Spleen (tissue), 11 donors: ENCODE results near the gene CCL2. TPM values are rescaled to one million over a fixed set of nuclear protein-coding genes. Genes with fewer than 3 reads are reported as not detected.

Source experiments
- DNase-seq: peaks from one replicate; pipeline ENCODE4 v3.0.0-alpha.2; 2020
- H3K27ac ChIP-seq, 8 donors: fragments of 200-600 bp; sonication (generic) in 7 of 8; 1 replicate in 4 of 8; 2 replicates in 4 of 8; pipeline versions ENCODE4 v1.5.0 to v1.8.0; 2016 to 2021; ENCODE audit warnings: inconsistent platforms in 4 of 8, mild to moderate bottlenecking in 4 of 8, moderate library complexity in 1 of 8
- H3K27me3 ChIP-seq, 7 donors: fragments of 200-600 bp; sonication (generic) in 6 of 7; replicated peaks in 1 of 7; 1 replicate in 4 of 7; 2 replicates in 3 of 7; pipeline versions ENCODE4 v1.5.0 to v1.8.0; 2016 to 2021; ENCODE audit warnings: inconsistent platforms in 3 of 7, mild to moderate bottlenecking in 1 of 7
- H3K36me3 ChIP-seq, 6 donors: fragments of 200-600 bp; sonication (generic) in 5 of 6; 1 replicate in 4 of 6; 2 replicates in 2 of 6; pipeline versions ENCODE4 v1.5.0 to v1.8.0; 2016 to 2021; ENCODE audit warnings: inconsistent platforms in 2 of 6
- H3K4me1 ChIP-seq, 6 donors: fragments of 200-600 bp; sonication (generic) in 5 of 6; 1 replicate in 3 of 6; 2 replicates in 3 of 6; pipeline versions ENCODE4 v1.5.0 to v1.8.0; 2016 to 2021; ENCODE audit warnings: inconsistent platforms in 3 of 6
- H3K4me3 ChIP-seq, 8 donors: fragments of 200-600 bp; sonication (generic) in 7 of 8; 1 replicate in 4 of 8; 2 replicates in 4 of 8; pipeline versions ENCODE4 v1.5.0 to v1.8.0; 2016 to 2021; ENCODE audit warnings: inconsistent platforms in 4 of 8, mild to moderate bottlenecking in 4 of 8, moderate library complexity in 2 of 8
- H3K9me3 ChIP-seq, 8 donors: fragments of 200-600 bp; sonication (generic) in 7 of 8; 1 replicate in 4 of 8; 2 replicates in 4 of 8; pipeline versions ENCODE4 v1.5.0 to v1.8.0; 2016 to 2021; ENCODE audit warnings: inconsistent platforms in 4 of 8
- CTCF ChIP-seq, 11 experiments: fragments of 200-600 bp in 7 of 11; fragments of 450-650 bp in 4 of 11; sonication (generic) in 4 of 11; IDR thresholded peaks in 8 of 11; conservative IDR thresholded peaks in 3 of 11; 1 replicate in 7 of 11; 2 replicates in 4 of 11; pipeline versions ENCODE4 v1.4.0 to v1.8.0; 2016 to 2021; ENCODE audit warnings: antibody characterized with exemption in 11 of 11, inconsistent platforms in 4 of 11, mild to moderate bottlenecking in 1 of 11
- POLR2A ChIP-seq, 3 donors: fragments of 450-650 bp; IDR thresholded peaks; one replicate each; pipeline ENCODE4 v1.5.1; 2017; ENCODE audit warnings: antibody characterized with exemption in 3 of 3, mild to moderate bottlenecking in 1 of 3
- POLR2AphosphoS5 ChIP-seq, 3 donors: sonication (generic); formaldehyde crosslinking; IDR thresholded peaks; one replicate each; pipeline ENCODE4 v1.5.1; 2017; ENCODE audit warnings: antibody characterized with exemption in 3 of 3
- WGBS, 5 donors: extraction: QIAGEN DNeasy Blood & Tissue Kit in 3 of 5; methylation state at CpG; one replicate each; pipeline versions ENCODE4 v1.1.5 to v1.1.7; 2013 to 2018; 5-methylcytosine and 5-hydroxymethylcytosine counted together
- intact Hi-C: fragments of 100-400 bp; cut with DNase I; formaldehyde crosslinking; loops from one replicate; pipeline ENCODE4 v1.15.0; 2023; ENCODE audit warnings: low total_unique reads
- polyA plus RNA-seq, 3 donors: library from polyadenylated mRNA; stranded (reverse); fragments of 200-250 nt; gene quantifications; one replicate each; pipeline ENCODE4 v1.2.1, GENCODE V29; 2013
- total RNA-seq, 7 donors: library from RNA; depleted of rRNA in 3 of 7; stranded (reverse); fragments of >200 nt in 3 of 7; fragmentation: NEBNext Ultra II Directional in 4 of 7; extraction: Animal tissue kit (Norgen Biotek cat#: 25700) in 4 of 7; gene quantifications; one replicate each; pipeline versions ENCODE4 v1.1.0 to v1.2.1, GENCODE V29; 2016 to 2021
- donor health status: healthy with polysubstance abuse.
- donor health status: DM: no; HTN: no; CAD: no; lungs with moderate emphysema.
- donor health status: DM: no; HTN: no; CAD: no.
- donor health status: Bipolar disorder and iron deficiency.
- donor health status: healthy.
- donor health status: DM: no; HTN: no; CAD: no.
- donor health status: DM: yes; HTN: yes; CAD: no.

CCL2 gene
- total and polyA plus RNA-seq, 10 donors, result 4.6 to 70.7 (median 13.7) TPM

- no peak for TF ChIP-seq POLR2A (IDR thresholded peaks at IDR 0.05)
- TF ChIP-seq POLR2AphosphoS5 (IDR thresholded peaks at IDR 0.05), result no peak
- no peak for TF ChIP-seq CTCF (IDR thresholded peaks at IDR 0.05 in 8 of 11, conservative IDR thresholded peaks at IDR 0.05 in 3 of 11)
- 28 to 50% (median 38%) methylated on average over 5 of the region's 5 CpGs for WGBS, 5 donors
- peaks cover 18 to 61% (median 42%) of the 10 kb centered on the region in 6 donors for H3K4me1 ChIP-seq
Observed at GRCh38 chr17:34255381-34255732, 272 bp downstream of the CCL2 start.

GRCh38 chr17:34255841-34256240 is 756 bp downstream of the CCL2 start:
- no peaks in the 10 kb centered on the region for H3K9me3 ChIP-seq
- peak overlapping the region in 3 of 8 donors; percentile 26 to 48 (median 33) for H3K4me3 ChIP-seq
- H3K27me3 ChIP-seq, result peaks cover 0 to 56% (median 0%) of the 10 kb centered on the region in 7 donors
- WGBS, 5 donors, result 47 to 90% (median 78%) methylated on average over 1 of the region's 1 CpG
- peaks cover 15 to 56% (median 42%) of the 10 kb centered on the region in 6 donors for H3K4me1 ChIP-seq
- DNase-seq, result no peak
- intact Hi-C loops, result no loop called here
- TF ChIP-seq CTCF (IDR thresholded peaks at IDR 0.05 in 8 of 11, conservative IDR thresholded peaks at IDR 0.05 in 3 of 11) (no peak), POLR2AphosphoS5 (IDR thresholded peaks at IDR 0.05) (no peak), POLR2A (IDR thresholded peaks at IDR 0.05) (no peak)
- no peaks in the 10 kb centered on the region for H3K36me3 ChIP-seq
- H3K27ac ChIP-seq, result peak overlapping the region in 6 of 8 donors; percentile 17 to 74 (median 62)

More at GRCh38 chr17:34255381-34255732, 272 bp downstream of the CCL2 start:
- Histone ChIP-seq H3K4me3 (peak overlapping the region in 3 of 8 donors; percentile 26 to 48 (median 33)), H3K9me3 (no peaks in the 10 kb centered on the region), H3K27ac (peak overlapping the region in 7 of 8 donors; percentile 17 to 74 (median 58)), H3K27me3 (peaks cover 0 to 56% (median 0%) of the 10 kb centered on the region in 7 donors), H3K36me3 (no peaks in the 10 kb centered on the region)
- intact Hi-C loops, result no loop called here
- DNase-seq, result no peak

GRCh38 chr17:34257299-34257985 is 2.4 kb downstream of the CCL2 start:
- DNase-seq, result no peak
- TF ChIP-seq POLR2A (IDR thresholded peaks at IDR 0.05), result no peak
- TF ChIP-seq POLR2AphosphoS5 (IDR thresholded peaks at IDR 0.05), result no peak
- no peak for TF ChIP-seq CTCF (IDR thresholded peaks at IDR 0.05 in 8 of 11, conservative IDR thresholded peaks at IDR 0.05 in 3 of 11)
- Histone ChIP-seq H3K27me3 (peaks cover 0 to 45% (median 0%) of the 10 kb centered on the region in 7 donors), H3K9me3 (no peaks in the 10 kb centered on the region), H3K36me3 (no peaks in the 10 kb centered on the region), H3K4me3 (no peak overlapping the region), H3K27ac (no peak overlapping the region), H3K4me1 (peaks cover 6 to 41% (median 29%) of the 10 kb centered on the region in 6 donors)
- WGBS, 5 donors, result 81 to 93% (median 88%) methylated on average over 5 of the region's 5 CpGs
- intact Hi-C loops, result no loop called here

GRCh38 chr17:34257986-34258326 is 2.9 kb downstream of the CCL2 start:
- Histone ChIP-seq H3K27ac (no peak overlapping the region), H3K36me3 (no peaks in the 10 kb centered on the region), H3K27me3 (peaks cover 0 to 43% (median 0%) of the 10 kb centered on the region in 7 donors), H3K4me3 (no peak overlapping the region), H3K9me3 (no peaks in the 10 kb centered on the region), H3K4me1 (peaks cover 2 to 36% (median 24%) of the 10 kb centered on the region in 6 donors)
- intact Hi-C loops, result no loop called here
- no peak for DNase-seq
- TF ChIP-seq CTCF (IDR thresholded peaks at IDR 0.05 in 8 of 11, conservative IDR thresholded peaks at IDR 0.05 in 3 of 11) (no peak), POLR2A (IDR thresholded peaks at IDR 0.05) (no peak)
- 89 to 100% (median 91%) methylated on average over 1 of the region's 1 CpG for WGBS, 5 donors
